GM12892 (cell line): ENCODE data around the gene LTBP4.

Source experiments
- DNase-seq: peaks from one replicate; pipeline ENCODE4 v3.0.0; 2011; ENCODE audit not compliant: insufficient read length
- FAIRE-seq: peaks from 2 replicates; lab custom pipeline; 2011; peaks lifted over from hg19 to GRCh38; lab: Jason Lieb, UNC
- POLR2A ChIP-seq: IDR thresholded peaks from 2 replicates; pipeline ENCODE4 v1.6.1; 2011; ENCODE audit warnings: low read depth, low read length, control low read depth
- POLR2AphosphoS5 ChIP-seq: IDR thresholded peaks from 2 replicates; pipeline ENCODE4 v1.6.1; 2011; ENCODE audit warnings: low read depth, low read length, control low read depth
- TAF1 ChIP-seq: IDR thresholded peaks from 2 replicates; pipeline ENCODE4 v1.6.1; 2011; ENCODE audit warnings: low read depth, mild to moderate bottlenecking, control low read depth, low read length, borderline replicate concordance

The LTBP4 gene

GRCh38 chr19:40599902-40600569, 1.1 kb upstream of the LTBP4 start:
- no peak for FAIRE-seq
- no peak for DNase-seq

GRCh38 chr19:40600570-40601133, 517 bp upstream of the LTBP4 start:
- DNase-seq (no peak), FAIRE-seq (no peak)
- TF ChIP-seq POLR2A, result no peak
- TF ChIP-seq POLR2AphosphoS5, result no peak
- no peak for TF ChIP-seq TAF1

More at GRCh38 chr19:40599902-40600569, 1.1 kb upstream of the LTBP4 start:
- no peak for TF ChIP-seq POLR2AphosphoS5
- no peak for TF ChIP-seq TAF1
- TF ChIP-seq POLR2A, result no peak

- no peak for TF ChIP-seq POLR2AphosphoS5
- no peak for TF ChIP-seq POLR2A
- TF ChIP-seq TAF1, result no peak
- DNase-seq (no peak), FAIRE-seq (no peak)
These were observed 1.9 kb downstream of the LTBP4 start for GRCh38 chr19:40603071-40603388.

GRCh38 chr19:40603389-40604170, 2.4 kb downstream of the LTBP4 start:
- no peak for TF ChIP-seq POLR2A
- TF ChIP-seq POLR2AphosphoS5, result no peak
- DNase-seq (peak; percentile 90), FAIRE-seq (peak; percentile 97)

DNA sequence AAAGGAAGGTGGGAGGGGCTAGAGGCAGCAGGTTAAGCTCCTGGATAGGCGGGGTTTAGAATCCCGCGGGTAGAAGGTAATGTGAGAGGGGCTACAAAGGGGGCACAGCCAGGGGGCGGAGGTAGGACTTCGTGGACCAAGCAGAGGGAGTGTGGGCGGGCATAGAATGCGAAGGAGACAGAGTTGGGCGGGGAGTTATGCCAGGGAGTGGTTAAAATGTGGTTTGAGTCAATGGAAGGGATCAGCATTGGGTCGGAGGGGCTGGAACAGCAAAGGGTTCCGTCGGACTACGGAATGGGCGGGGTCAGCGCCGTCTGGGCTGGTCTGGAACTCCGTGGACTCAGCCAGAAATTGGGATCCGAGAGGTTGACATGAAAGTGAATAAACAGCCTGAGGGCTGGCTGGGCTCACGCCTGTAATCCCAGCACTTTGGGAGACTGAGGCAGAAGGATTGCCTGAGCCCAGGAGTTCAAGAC, 3.0 kb downstream of the LTBP4 start:
- peak; percentile 5 for FAIRE-seq
- TF ChIP-seq POLR2A (no peak), TAF1 (no peak), POLR2AphosphoS5 (no peak)
- DNase-seq, result no peak

- DNase-seq (no peak), FAIRE-seq (peak; percentile 36)
- TF ChIP-seq POLR2A, result no peak
- TF ChIP-seq TAF1, result no peak
- no peak for TF ChIP-seq POLR2AphosphoS5
These were observed 3.6 kb downstream of the LTBP4 start for GRCh38 chr19:40604647-40605215.

DNA sequence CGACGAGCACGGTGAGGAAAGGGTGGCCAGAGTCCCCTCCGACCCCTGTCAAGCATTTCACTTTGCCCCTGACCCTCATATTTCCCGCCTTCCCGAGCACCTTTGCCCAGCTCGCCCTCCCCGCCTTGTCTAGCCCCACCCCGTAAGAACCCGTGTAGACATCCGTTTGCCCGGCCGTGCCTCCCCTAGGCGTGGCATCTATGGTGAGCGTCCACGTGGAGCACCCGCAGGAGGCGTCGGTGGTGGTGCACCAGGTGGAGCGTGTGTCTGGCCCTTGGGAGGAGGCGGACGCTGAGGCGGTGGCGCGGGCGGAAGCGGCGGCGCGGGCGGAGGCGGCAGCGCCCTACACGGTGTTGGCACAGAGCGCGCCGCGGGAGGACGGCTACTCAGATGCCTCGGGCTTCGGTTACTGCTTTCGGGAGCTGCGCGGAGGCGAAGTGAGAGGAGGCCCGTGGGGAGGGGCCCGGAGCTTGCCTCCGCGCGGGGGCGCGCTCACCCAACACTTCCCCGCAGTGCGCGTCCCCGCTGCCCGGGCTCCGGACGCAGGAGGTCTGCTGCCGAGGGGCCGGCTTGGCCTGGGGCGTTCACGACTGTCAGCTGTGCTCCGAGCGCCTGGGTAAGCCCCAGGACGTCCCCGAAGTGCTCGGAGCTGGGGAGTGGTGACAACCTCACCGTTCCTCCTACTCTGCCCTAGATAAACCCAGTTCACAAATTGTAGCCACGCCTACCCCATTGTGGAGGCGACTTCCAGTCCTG, 4.2 kb downstream of the LTBP4 start:
- DNase-seq (peak; percentile 80), FAIRE-seq (peak; percentile 91)
- TF ChIP-seq TAF1 (no peak), POLR2A (no peak), POLR2AphosphoS5 (no peak)

GRCh38 chr19:40607311-40608239, 6.4 kb downstream of the LTBP4 start:
- no peak for FAIRE-seq
- TF ChIP-seq TAF1, result no peak
- no peak for TF ChIP-seq POLR2A
- TF ChIP-seq POLR2AphosphoS5, result no peak
- no peak for DNase-seq

- DNase-seq (no peak), FAIRE-seq (no peak)
- no peak for TF ChIP-seq POLR2AphosphoS5
- no peak for TF ChIP-seq TAF1
- TF ChIP-seq POLR2A, result no peak
These were observed 7.1 kb downstream of the LTBP4 start for GRCh38 chr19:40608240-40608621.

- FAIRE-seq (no peak), DNase-seq (no peak)
- no peak for TF ChIP-seq TAF1
- no peak for TF ChIP-seq POLR2A
- no peak for TF ChIP-seq POLR2AphosphoS5
These were observed 7.8 kb downstream of the LTBP4 start for GRCh38 chr19:40608957-40609356.
